ENCODE measurements around the gene PADI6.

GRCh38 chr1:17393230-17393629 is 21.2 kb downstream of the PADI6 start:
- TF ChIP-seq POLR2AphosphoS5 (IDR thresholded peaks at IDR 0.05; ENCODE audit: low read depth, low read length) = no peak
- no peak for TF ChIP-seq SIN3A (IDR thresholded peaks at IDR 0.05; ENCODE audit: borderline replicate concordance, insufficient read depth, low read length)
- TF ChIP-seq, protein P1, sequence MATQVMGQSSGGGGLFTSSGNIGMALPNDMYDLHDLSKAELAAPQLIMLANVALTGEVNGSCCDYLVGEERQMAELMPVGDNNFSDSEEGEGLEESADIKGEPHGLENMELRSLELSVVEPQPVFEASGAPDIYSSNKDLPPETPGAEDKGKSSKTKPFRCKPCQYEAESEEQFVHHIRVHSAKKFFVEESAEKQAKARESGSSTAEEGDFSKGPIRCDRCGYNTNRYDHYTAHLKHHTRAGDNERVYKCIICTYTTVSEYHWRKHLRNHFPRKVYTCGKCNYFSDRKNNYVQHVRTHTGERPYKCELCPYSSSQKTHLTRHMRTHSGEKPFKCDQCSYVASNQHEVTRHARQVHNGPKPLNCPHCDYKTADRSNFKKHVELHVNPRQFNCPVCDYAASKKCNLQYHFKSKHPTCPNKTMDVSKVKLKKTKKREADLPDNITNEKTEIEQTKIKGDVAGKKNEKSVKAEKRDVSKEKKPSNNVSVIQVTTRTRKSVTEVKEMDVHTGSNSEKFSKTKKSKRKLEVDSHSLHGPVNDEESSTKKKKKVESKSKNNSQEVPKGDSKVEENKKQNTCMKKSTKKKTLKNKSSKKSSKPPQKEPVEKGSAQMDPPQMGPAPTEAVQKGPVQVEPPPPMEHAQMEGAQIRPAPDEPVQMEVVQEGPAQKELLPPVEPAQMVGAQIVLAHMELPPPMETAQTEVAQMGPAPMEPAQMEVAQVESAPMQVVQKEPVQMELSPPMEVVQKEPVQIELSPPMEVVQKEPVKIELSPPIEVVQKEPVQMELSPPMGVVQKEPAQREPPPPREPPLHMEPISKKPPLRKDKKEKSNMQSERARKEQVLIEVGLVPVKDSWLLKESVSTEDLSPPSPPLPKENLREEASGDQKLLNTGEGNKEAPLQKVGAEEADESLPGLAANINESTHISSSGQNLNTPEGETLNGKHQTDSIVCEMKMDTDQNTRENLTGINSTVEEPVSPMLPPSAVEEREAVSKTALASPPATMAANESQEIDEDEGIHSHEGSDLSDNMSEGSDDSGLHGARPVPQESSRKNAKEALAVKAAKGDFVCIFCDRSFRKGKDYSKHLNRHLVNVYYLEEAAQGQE (IDR thresholded peaks at IDR 0.05; ENCODE audit: insufficient read depth in 1 of 2, low read depth in 2 of 2, low read length in 2 of 2) = no peak
- no peak for TF ChIP-seq TAF1 (IDR thresholded peaks at IDR 0.05; ENCODE audit: borderline replicate concordance, insufficient read depth, low read length)

All from PFSK-1 (cell line).